ENCODE results near the gene MRGPRD.

MRGPRD gene

GRCh38 chr11:69014898-69015549, 34.2 kb upstream of the MRGPRD start:
- no peak for TF ChIP-seq CTCF (IDR thresholded peaks at IDR 0.05; ENCODE audit: low read depth, low read length, missing control alignments)
- DNase-seq (ENCODE audit: low read depth) = no peak
- H3K4me3 ChIP-seq (ENCODE audit: low read depth, low read length) = no peak overlapping the region

- TF ChIP-seq CTCF (IDR thresholded peaks at IDR 0.05; ENCODE audit: low read depth, low read length, missing control alignments) = no peak
- no peak for DNase-seq (ENCODE audit: low read depth)
- no peak overlapping the region for H3K4me3 ChIP-seq (ENCODE audit: low read depth, low read length)
These were observed 33.5 kb upstream of the MRGPRD start for GRCh38 chr11:69014084-69014851.

- no peak for TF ChIP-seq CTCF (IDR thresholded peaks at IDR 0.05; ENCODE audit: low read depth, low read length, missing control alignments)
- DNase-seq (ENCODE audit: low read depth) = no peak
- H3K4me3 ChIP-seq (ENCODE audit: low read depth, low read length) = no peak within 1 kb of the TSS
These were observed 32.5 kb upstream of the MRGPRD start, which contains the start of gene MRGPRF for GRCh38 chr11:69013009-69013951. Gene MRGPRF, minus strand, starts transcription at chr11:69013246. Its CDS starts 3,345 bp downstream, at chr11:69009901.

GRCh38 chr11:69012092-69013008, 31.6 kb upstream of the MRGPRD start:
- DNase-seq (ENCODE audit: low read depth) = no peak
- H3K4me3 ChIP-seq (ENCODE audit: low read depth, low read length) = no peak overlapping the region
- TF ChIP-seq CTCF (IDR thresholded peaks at IDR 0.05; ENCODE audit: low read depth, low read length, missing control alignments) = no peak

GRCh38 chr11:69011624-69012091, 30.9 kb upstream of the MRGPRD start:
- DNase-seq (ENCODE audit: low read depth) = no peak
- no peak overlapping the region for H3K4me3 ChIP-seq (ENCODE audit: low read depth, low read length)
- TF ChIP-seq CTCF (IDR thresholded peaks at IDR 0.05; ENCODE audit: low read depth, low read length, missing control alignments) = no peak
